Skin of body (tissue), 2 donors: ENCODE measurements around the gene SLC1A2. TPM values are rescaled to one million over a fixed set of nuclear protein-coding genes. Genes with fewer than 3 reads are reported as not detected.

ENCODE experiments used
- small RNA-seq: library from RNA; depleted of rRNA; stranded (forward); fragments of <200 nt; gene quantifications from one replicate; pipeline ENCODE3, GENCODE V24; 2014; ENCODE audit warnings: low replicate concordance
- total RNA-seq: library from RNA; depleted of rRNA; stranded (reverse); fragments of >200 nt; gene quantifications from one replicate; pipeline ENCODE4 v1.2.3, GENCODE V29; 2014

SLC1A2 gene
- total RNA-seq, 1 donor from 2014 or later, result 0.99 TPM

Small RNAs within 50 kb of the gene (small RNA-seq; reads per million reads assigned to genes)
- not detected for gene AC090625.1

Other genes with a start within 250 kb of the SLC1A2 start
- 7.0 TPM for gene PAMR1, start 106.1 kb upstream of the SLC1A2 start, total RNA-seq
- 7.0 TPM for gene FJX1, start 198.9 kb upstream of the SLC1A2 start, total RNA-seq
- 10.7 TPM for gene TRIM44, start 243.2 kb upstream of the SLC1A2 start, total RNA-seq